HG03159 (cell line): ENCODE measurements around the gene SEC61B.

Experiments
- ATAC-seq: cut with Tn5 transposase; IDR thresholded peaks from one replicate; pipeline ENCODE4 v1.9.1; 2021; ENCODE audit warnings: mild to moderate bottlenecking, moderate library complexity; ENCODE audit not compliant: unreplicated experiment

SEC61B gene

DNA sequence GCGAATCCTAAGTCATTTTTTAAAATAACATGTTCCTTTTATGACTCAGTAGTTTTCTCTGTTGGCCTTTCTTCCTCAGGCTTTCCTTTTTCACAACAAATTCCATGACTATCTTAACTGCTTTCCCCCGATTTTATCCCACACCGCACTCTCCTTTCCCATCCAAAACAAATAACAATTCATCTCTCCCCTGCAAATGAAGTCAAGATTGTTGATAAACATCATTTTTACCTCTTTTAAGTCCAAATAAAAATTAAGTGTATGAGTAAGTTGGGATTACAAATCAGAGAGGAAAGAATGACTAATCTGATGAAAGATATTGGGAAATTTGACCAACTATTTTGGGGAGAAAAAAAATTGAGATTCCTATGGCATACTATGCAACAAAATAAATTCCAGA lies 47.3 kb downstream of the SEC61B start:
- no peak for ATAC-seq

DNA sequence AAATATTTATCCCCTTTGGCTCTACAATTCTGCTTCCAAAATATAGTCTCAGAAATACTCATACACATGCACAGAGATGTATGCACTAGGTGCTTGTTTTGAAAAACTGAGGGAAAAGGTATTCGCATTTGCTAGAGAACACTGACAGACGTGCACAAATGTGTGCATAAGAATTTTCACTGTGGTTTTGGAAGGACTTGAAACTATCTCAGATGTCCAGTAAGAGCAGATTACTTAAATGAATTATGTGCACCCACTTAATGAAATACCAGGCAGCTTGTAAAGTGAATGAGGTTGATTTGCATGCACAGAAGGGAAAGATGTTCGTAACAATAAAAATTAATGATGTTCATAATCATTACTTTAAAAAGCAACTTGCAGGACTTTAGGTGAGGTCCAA lies 48.4 kb downstream of the SEC61B start:
- ATAC-seq: no peak

DNA sequence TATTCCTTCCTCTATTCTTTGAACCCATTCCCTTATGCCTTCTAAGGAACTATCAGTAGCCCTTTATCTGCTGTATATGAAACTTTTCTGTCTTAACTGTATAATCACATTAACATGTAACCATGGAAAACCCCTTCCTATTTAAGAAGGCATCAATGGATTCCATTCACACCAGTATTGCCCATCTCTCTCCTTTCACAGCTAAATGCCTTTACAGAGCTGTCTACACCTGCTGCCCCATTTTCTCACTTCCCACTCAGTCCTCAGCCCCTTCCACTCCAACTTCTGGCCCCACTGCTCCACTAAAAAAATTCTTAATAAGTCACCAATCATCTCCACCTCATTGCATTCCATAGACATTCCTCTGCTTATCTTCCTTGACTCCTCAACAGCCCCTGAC lies 50.8 kb downstream of the SEC61B start:
- ATAC-seq: no peak

DNA sequence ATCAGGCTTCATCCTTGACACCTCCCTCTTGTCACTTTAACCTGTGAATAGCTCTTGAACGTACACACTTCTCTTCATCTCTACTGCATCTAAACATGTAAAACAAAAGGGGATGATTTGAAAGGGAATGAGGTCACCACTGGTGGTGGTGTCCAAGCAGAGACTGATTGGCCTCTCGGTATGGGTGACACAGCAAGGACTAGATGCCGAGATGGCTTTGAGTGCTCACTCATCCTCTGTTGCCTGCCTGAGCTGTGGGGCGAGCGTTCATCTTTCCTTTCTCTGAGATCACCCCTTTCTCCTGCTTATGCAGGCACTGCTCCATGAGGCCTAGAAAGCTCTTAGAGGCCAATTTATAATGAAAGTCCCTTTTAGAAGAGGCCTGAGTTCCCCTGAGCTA lies 51.9 kb downstream of the SEC61B start:
- ATAC-seq: no peak

DNA sequence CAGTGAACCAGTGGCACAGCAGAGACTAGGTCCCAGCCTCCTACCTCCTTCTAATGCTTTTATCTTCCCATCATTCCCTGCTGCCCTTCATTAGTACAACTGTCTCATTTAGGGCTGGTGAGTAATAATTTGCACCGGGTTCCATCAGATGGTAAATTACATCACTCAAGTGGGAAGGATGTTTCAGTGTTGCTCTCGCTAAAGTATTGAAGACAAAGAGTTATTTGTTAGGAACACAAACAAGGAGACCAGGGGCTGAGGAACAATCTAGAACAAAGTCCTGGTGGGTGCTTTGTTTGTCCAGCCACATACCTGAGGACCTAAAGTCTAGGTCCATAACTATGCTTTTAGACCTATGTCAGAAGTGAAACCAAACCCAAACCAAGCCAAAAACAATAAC lies 52.4 kb downstream of the SEC61B start:
- ATAC-seq: no peak
